CD4-positive, alpha-beta T cell treated with Interleukin-6 for 4 hours (primary cell): ENCODE data around the gene CHD9.
A peak's percentile ranks its signal among the peaks of the same experiment; 100 is the strongest.
"Not testable (repeated sequence)": the region's sequence is repeated elsewhere in the genome, so short reads cannot be mapped to it uniquely, and the experiment has no call there.

Experiments
- DNase-seq: peaks from one replicate; pipeline ENCODE4 v3.0.0-alpha.2; 2020; ENCODE audit warnings: mixed read lengths

Gene CHD9

DNA sequence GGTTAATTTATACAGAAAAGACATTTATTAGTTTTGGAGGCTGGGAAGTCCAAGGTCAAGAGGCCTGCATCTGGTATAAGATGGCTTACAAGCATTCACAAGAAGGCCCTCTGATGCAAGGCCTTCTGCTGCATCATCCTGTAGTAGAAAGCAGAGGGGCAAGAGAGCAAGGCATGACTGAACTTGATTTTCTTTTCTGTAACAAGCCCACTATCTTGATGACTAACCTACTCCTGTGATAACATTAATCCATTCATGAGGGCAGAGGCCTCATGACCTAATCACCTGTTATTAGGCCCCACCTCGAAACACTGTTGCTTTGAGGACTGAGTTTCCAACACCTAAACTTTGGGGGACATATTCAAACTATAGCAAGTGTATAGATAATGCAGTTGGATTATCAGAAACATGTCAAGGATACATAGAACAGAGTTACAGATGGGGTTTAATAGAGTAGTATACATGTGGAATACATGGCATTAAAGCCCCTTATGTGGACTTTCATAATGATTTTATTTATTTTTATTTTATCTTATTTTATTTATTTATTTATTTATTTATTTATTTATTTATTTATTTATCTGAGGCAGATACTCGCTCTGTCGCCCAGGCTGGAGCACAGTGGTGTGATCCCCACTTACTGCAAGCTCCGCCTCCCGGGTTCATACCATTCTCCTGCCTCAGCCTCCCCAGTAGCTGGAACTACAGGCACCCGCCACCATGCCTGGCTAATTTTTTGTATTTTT, 88.2 kb downstream of the CHD9 start:
- no peak for DNase-seq

DNA sequence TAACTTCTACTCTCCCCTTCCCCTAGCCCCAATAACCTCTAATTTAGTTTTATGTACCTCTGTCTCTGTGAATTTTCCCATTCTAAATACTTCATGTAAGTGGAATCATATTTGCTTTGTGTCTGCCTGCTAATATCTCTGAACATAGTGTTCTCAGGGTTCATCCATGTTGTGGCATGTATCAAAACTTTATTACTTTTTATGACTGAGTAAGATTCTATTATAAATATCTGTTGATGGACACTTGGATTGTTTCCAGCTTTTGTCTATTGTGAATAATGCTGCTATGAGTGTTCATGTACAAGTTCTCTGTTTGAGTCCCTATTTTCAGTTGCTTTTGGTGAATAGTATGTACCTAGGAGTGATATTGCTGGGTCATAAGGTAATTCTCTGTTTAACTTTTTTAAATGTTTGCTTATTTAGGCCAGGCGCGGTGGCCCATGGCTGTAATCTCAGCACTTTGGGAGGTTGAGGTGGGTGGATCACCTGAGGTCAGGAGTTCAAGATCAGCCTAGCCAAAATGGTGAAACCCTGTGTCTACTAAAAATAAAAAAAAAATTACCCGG, 92.8 kb downstream of the CHD9 start:
- DNase-seq, result no peak

DNA sequence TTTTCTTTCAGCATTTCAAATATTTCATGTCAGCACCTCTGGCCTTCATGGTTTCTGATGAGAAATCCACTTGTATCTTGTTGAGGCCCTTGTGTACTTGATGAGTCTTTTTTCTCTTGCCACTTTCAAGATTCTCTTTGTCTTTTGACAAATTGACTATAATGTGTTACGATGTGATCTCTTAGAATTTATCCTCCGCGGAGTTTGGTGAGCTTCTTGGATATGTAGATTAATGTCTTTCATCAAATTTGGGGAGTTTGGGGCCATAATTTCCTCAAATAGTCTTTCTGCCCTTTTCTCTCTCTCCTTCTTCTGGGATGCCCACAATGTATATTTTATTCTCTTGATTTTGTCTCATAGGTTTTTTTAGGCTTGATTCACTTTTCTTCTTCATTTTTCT, 96.0 kb downstream of the CHD9 start:
- DNase-seq, result no peak

DNA sequence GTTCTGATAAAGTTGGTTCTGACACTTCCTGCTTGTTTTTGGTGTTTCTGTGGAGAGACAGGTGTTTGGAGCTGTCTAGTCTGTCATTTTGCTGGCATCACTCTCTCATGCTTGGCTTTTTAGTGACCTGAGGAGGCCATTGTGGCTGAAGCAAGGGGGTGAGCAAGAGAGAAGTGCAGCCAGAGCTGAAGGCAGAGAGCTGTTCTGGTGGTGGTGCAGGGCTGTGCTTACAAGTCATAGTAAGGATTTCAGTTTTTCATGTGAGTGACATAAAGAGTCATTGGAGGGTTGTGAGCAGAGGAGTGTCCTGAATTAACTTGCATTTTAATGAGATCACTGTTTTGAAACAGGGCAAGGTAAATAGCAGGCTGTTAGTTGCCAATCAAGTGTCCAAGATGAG, 97.5 kb downstream of the CHD9 start:
- no peak for DNase-seq

DNA sequence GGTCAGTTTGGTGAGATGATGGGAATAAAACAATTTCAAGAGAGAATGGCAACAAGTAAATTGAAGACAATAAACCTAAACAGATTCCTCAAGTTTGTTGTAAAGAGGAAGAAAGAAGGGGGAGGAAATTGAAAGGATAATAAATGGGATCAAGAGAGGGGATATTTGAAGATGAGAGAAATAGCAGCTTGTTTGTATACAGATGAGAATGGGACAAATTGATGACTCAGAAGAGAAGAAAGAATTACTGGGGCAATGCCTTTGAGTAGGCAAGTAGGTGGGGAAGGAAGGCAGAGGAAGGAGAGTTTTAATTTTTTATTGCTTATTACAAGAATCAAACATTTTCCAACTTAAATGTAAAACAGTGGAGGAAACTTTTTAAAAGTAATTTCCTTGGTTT, 98.3 kb downstream of the CHD9 start:
- DNase-seq, result no peak

DNA sequence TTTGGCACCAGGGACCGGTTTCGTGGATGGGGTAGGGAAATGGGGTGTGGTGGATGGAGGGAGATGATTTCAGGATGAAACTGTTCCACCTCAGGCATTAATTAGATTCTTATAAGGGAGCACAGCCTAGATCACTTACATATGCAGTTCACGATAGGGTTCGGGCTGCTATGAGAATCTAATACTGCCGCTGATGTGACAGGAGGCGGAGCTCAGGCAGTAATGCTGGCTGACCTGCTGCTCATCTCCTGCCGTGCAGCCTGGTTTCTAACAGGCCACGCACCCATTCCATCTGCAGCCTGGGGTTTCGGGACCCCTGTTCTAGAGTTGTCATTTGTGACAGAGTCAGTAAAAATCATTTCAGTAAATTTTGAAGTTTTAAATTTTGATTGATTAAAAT, 99.7 kb downstream of the CHD9 start:
- DNase-seq, result no peak

DNA sequence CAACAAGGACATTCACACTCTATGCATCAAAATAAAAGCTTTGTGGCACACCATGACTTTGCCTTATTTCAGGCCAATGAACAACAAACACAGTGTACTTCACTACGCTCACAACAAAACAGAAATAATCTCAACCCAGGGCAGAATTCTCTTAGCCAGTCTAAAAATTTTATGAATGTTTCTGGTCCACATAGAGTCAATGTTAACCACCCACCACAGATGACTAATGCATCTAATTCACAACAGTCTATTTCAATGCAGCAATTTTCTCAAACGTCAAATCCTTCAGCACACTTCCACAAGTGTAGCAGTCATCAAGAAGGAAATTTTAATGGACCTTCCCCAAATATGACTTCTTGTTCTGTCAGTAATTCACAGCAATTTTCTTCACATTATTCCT, 101.7 kb downstream of the CHD9 start:
- no peak for DNase-seq

DNA sequence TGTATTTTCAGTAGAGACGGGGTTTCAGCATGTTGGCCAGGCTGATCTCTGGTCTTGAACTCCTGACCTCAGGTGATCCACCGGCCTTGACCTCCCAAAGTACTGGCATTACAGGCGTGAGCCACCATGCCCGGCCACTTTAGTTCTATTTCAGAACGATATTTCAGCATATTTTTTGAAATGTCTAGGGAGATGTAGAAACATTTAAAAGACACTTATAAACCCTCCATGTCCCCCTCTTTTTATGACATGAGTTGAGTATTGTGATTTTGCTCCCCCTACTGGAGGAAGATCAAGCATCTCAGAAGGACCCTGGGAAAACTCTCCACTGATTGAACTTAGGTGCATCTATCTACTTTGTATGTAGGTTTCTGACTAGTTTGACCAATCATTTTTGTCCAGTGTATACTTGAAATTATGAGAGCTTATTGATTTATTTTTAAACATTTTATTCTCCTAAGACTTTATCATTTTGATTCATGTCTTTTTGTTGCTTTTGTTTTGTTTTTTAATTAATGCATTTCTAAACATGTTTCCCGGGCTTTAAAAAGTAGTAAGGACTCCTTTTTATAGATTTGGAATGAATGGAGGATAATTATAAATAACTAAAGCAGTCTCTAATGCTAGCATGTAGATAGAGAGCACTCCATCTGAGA, 105.1 kb downstream of the CHD9 start:
- DNase-seq, result peak; percentile 29

DNA sequence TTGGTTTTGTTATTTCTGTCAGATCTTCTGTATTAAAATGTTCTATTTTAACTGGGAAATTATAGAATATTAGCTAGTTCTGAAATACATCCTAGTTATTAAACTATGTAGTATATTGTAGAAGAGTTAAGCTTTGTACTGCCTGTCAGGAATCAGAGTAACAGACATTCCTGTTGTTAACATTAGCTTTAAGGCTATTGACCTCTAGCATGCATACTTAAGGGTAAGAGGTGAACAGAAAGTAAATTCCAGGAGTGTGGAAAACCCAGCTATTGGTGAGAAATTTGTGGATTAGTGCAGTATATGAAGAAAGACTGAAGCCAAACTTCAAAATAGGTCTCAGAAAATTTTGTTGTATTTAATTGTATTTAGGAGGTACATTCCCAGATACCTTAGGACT, 111.3 kb downstream of the CHD9 start:
- DNase-seq, result no peak

DNA sequence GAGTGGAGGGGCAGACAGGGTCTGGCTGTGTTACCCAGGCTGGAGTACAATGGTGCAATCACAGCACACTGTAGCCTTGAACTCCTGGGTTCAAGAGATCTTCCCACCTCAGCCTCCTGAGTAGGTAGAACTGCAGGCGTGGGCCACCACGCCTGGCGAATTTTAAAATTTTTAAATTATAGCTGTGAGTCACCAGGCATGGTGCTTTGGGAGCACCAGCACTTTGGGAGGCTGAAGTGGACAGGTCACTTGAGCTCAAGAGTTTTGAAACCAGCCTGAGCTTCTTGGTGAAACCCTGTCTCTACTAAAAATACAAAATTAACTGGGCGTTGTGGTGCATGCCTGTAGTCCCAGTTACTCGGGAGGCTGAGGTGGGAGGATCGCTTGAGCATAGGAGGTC, 114.0 kb downstream of the CHD9 start:
- DNase-seq, result no peak

DNA sequence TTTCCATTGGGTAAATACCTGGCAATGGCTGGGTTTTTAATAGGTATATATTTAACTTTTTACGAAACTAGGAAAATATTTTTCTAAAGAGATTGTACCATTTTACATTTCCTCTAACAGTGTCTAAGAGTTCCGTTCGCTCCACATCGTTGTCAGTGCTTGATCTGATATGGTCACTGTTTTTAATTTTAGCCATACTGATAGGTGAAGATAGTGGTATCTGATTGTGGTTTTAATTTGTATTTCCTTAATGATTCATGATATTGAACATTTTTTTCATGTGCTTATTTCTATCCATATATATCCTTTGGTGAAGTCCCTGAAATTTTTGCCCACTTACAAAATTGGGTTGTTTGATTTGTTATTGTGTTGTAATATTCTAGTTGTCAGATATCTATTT, 117.7 kb downstream of the CHD9 start:
- no peak for DNase-seq

DNA sequence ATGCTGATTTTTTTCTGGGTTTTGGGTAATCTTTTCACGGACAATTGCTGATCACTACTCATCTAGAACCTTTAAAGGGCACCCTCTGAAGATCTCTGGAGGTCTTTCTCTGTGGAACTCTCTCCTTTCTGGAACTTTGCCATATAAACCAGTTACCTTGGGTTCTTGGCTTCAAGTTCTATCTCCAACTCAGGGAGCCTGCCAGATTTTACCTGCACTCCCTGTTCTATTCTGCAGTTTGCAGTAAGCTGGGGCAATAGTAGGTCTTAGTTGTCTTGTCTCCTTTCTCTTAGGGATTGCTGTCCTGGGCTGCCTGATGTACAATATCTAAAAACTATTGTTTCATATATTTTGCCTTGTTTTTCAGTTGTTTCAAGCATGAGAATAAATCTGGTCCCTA, 120.3 kb downstream of the CHD9 start:
- DNase-seq, result no peak

DNA sequence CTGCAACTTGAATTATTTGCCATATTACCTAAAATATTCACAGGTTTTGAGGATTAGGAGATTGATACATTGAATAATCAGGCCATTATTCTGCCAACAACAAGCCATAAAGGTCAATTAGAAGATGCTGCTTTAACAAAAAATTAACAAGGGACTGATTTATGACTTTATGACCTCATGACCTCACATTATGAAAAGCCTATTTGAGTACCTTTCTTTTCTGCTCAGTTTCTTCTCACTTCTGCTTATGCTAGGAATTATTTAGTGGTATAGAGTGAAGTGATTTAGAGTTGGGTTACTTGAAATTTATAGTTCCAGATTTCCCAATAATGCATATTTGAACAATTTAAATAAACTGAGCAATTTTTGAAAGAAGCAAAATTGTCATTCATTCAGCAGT, 121.6 kb downstream of the CHD9 start:
- no peak for DNase-seq

DNA sequence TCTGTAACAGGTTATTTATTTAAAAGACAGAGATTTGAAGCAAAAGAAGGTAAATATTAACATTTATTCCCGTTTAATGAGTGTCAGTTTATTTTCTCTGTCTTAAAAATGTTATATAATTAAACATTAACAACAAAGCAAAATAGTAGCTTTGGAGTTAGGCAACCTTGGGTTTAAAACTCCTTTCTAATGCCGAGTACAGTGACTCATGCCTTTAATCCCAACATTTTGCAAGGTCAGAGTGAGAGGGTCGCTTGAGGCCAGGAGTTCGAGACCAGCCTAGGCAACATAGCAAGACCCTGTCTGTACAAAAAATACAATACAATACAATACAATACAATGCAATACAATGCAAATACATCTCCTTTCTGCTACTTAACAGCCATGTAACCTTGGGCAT, 128.7 kb downstream of the CHD9 start:
- no peak for DNase-seq

DNA sequence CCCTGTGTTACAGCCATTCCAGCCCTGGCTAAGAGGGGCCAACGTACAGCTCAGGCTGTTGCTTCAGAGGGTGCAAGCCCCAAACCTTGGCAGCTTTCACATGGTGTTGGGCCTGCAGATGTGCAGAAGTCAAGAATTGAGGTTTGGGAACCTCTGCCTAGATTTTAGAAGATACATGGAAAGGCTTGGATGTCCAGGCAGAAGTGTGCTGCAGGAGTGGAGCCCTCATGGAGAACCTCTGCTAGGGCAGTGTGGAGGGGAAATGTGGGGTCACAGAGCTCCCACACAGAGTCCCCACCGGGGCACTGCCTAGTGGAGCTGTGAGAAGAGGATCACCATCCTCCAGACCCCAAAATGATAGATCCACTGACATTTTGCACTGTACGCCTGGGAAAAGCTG, 130.9 kb downstream of the CHD9 start:
- DNase-seq, result not testable (repeated sequence)

DNA sequence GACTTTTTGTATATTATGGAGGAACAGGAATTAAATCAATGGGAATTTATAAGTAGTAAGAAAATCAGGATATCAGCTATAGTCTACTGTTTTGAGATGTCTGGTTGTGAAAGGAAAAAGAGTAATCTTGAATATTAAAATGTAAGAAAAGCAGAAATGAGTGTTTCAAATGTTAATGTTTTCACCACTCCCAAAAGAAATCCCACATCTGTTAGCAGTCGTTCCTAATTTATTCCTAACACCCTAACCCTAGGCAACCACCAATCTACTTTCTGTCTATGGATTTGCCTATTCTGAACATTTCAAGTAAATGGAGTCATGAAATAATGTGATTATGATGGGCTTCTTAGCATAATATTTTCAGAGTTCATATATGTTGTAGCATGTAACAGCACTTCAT, 133.0 kb downstream of the CHD9 start:
- no peak for DNase-seq

DNA sequence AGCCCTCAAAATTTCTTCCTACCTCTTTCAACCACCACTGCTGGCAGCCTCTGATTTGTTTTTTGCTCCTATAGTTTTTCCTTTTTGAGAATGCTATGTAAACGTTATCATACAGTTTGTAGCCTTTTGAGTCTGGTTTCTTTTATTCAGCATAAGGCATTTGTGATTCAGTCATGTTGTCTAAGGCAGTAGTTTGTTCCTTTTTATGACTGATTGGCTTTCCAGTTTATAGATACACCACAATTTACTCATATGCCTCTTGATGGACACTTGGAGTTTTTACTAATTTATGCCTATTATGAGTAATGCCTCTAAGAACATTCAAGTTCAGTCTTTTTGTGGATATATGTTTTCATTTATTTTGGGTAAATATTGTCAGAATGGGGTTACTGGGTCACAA, 136.6 kb downstream of the CHD9 start:
- DNase-seq, result no peak

DNA sequence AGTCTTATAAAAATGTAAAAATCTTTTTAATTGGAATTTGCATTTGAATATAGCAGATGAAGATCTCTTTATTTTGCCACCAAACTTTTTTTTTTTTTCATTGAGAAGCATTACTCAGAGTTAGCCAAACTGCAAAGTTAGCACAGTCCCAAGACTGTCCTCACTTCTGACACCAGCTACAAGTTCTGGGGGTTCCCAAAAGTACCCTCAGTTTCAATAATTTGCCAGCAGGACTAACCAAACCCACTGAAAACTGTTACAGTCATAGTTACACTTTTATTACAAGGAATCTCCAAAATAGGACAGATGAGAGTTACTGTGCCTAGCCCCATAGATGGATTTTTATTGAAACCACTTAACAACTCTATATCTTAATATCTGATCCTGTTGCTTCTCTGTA, 144.1 kb downstream of the CHD9 start:
- no peak for DNase-seq

DNA sequence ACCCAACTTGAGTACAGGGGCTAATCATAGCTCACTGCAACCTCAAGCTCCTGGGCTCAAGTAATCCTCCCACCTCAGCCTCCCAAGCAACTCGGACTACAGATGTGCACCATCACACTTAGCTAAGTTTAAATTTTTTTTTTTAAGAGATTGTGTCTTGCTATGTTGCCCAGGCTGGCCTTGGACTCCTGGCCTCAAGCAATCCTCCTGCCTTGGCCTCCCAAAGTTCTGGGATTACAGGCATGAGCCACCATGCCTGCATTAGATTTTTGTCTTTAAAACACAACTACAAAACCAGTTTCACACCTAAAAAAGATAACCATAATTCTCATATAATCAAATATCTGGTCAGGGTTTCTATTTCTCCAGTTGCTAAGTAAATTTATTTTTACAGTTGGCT, 147.1 kb downstream of the CHD9 start:
- no peak for DNase-seq

DNA sequence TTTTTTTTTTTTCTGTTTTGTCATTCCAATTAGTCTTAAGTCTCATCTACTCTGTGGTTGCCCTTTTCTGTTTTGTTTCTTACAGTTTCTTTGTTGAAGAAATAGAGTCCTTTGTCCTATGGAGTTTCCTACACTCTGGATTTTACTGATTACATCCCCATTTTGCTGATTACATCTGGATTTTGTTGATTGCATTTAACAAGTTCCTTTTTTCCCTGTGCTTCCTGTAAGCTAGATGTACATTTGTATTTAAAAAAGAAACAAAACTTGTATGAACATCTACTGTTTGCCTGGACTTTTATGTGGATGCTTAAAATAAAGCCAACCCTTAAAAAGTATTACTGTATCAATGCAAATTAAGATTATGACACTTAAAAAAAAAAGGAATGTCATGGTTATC, 147.6 kb downstream of the CHD9 start:
- no peak for DNase-seq

DNA sequence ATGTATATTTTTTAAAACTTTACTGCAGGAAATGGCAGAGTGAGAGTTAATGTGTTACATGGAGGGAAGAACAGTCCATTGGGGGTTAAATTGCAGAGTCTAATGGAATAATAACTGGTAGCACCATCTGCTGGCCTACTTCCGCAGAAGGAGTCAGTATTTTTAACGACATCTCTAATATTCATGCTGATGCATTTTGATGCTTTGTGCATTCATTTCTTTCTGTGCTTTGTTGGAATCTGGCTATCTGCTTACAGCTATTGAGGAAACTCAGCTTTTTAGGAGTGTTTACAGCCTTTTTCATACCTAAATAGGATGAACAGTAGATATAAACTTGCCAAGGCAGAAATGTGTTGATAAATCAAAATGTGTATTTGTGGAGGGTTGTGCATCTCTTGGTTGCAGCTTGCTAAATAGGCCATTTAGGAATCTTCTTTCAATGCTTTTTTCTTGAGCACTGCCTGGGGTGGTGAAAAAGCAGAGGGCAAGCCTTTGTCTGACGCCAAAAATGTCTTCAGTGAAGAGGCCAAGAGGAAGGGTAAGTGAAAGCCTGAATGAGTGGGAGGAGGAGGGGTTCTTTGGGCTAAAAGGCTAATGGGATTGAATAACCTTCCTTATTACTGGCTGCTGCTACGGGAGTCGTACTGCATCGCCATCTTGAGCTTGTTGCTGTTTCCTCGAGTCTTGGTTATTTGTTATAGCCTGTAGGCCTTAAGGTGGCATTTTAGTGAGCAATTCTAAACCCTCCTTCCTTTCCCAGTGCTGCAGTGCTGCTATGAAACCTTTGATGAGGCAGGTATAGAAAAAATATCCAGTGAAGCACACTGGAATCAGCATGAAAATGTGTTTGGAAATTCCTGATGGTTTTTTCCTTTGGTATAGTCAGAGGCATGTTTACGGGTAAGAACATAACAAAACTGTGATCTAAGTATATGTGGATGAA, 153.3 kb downstream of the CHD9 start:
- peak; percentile 25 for DNase-seq

DNA sequence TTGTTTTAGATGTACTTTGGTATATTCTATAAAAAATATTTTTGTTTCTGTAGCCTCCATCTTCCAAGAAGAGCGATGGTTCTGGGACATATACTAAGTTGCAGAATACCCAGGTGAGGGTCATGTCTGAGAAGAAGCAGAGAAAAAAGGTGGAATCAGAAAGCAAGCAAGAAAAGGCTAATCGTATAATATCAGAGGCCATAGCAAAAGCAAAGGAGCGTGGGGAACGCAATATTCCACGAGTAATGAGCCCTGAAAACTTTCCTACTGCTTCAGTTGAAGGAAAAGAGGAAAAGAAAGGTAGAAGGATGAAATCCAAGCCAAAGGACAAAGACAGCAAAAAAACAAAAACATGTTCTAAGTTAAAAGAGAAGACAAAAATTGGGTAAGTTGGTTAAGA, 154.6 kb downstream of the CHD9 start:
- no peak for DNase-seq

DNA sequence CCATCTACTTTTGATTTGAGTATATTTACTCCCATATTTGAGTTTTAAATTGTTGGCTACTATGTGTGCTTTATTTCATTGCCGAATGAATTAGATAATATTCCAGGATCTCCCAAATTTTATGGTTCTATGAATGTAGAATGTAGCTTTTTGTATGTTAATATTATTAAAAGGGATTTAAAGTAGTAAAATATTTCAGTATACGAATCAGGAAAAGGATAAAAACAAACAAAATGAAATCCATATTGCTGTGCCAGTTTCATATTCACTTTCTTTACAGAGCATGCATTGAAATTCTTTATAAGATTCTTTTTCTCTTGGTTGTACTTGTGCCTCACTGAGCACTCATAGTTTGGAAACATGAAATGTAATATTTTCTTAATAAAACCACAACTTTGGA, 155.1 kb downstream of the CHD9 start:
- DNase-seq, result no peak

DNA sequence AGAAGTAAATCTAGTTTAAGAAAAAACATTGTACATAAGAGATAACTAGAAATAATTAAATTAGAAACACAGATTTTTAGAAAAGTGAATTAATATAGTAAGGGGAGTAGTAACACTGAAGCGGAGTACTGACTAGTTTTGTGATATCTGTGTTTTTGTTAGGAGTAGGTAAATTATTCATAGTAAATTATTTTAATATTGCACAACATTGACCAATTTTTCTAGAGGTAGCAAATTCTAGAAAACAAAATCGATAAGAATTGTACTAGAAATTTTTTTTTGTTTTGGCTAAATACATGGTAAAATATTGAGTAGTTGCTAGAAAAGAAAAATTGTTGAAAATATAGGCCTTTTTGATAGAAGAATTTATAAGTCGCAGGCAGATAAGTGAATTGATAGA, 156.5 kb downstream of the CHD9 start:
- no peak for DNase-seq
